HepG2 (cell line): ENCODE data around the gene LMNA. TPM values are rescaled to one million over a fixed set of nuclear protein-coding genes. Genes with fewer than 3 reads are reported as not detected.

Experiments used
- AHDC1 ChIP-seq: sonication (generic); formaldehyde crosslinking; IDR thresholded peaks from 2 replicates; pipeline ENCODE4 v1.5.1; 2020; ENCODE audit warnings: mild to moderate bottlenecking, missing genetic modification reagents, borderline replicate concordance
- ATF7-NPFF ChIP-seq: sonication (generic); formaldehyde crosslinking; IDR thresholded peaks from 2 replicates; pipeline ENCODE4 v1.8.1; 2023; ENCODE audit warnings: mild to moderate bottlenecking, low read depth, missing genetic modification reagents, moderate library complexity
- BCL6 ChIP-seq: IDR thresholded peaks from 2 replicates; pipeline ENCODE4 v1.6.1; 2016; ENCODE audit warnings: missing genetic modification reagents, missing compliant biosample characterization
- CREB1 ChIP-seq, 2 experiments: fragments of 450-650 bp in 1 of 2; IDR thresholded peaks; 2 replicates each; pipeline ENCODE4 v1.6.1; 2016 to 2017; ENCODE audit warnings: control low read depth in 1 of 2, mild to moderate bottlenecking in 1 of 2, missing compliant biosample characterization in 1 of 2, missing genetic modification characterization in 1 of 2
- DPF2 ChIP-seq: sonication (generic); formaldehyde crosslinking; IDR thresholded peaks from 2 replicates; pipeline ENCODE4 v1.4.0; 2020; ENCODE audit warnings: mild to moderate bottlenecking, low read depth, missing genetic modification reagents, borderline replicate concordance
- GABPA ChIP-seq, 2 experiments: IDR thresholded peaks; 2 replicates each; pipeline ENCODE4 v1.6.1; 2011 to 2016; ENCODE audit warnings: low read depth in 2 of 2, low read length in 1 of 2, missing biosample characterization in 1 of 2, missing genetic modification characterization in 1 of 2
- HNF4A ChIP-seq: sonication (generic); formaldehyde crosslinking; IDR thresholded peaks from 2 replicates; pipeline ENCODE4 v1.4.0; 2020; ENCODE audit warnings: missing genetic modification reagents
- KAT8 ChIP-seq: IDR thresholded peaks from 2 replicates; pipeline ENCODE4 v1.6.1; 2016; ENCODE audit warnings: missing genetic modification reagents, missing compliant biosample characterization
- MXD4 ChIP-seq: IDR thresholded peaks from 2 replicates; pipeline ENCODE4 v1.6.1; 2016; ENCODE audit warnings: mild to moderate bottlenecking, missing biosample characterization, missing genetic modification reagents
- NFKB2 ChIP-seq: sonication (generic); formaldehyde crosslinking; IDR thresholded peaks from 2 replicates; pipeline ENCODE4 v1.4.0; 2020; ENCODE audit warnings: missing genetic modification reagents, borderline replicate concordance
- PITX1 ChIP-seq: sonication (generic); formaldehyde crosslinking; IDR thresholded peaks from 2 replicates; pipeline ENCODE4 v1.5.1; 2020; ENCODE audit warnings: mild to moderate bottlenecking, missing genetic modification reagents
- POLR2G ChIP-seq: fragments of 200-400 bp; formaldehyde crosslinking; IDR thresholded peaks from 2 replicates; pipeline ENCODE4 v1.6.1; 2018; ENCODE audit warnings: mild to moderate bottlenecking, low read depth, low read length, moderate library complexity
- RXRA ChIP-seq: sonication (generic); formaldehyde crosslinking; IDR thresholded peaks from 2 replicates; pipeline ENCODE4 v1.5.1; 2020; ENCODE audit warnings: missing genetic modification reagents
- SALL2 ChIP-seq: sonication (generic); formaldehyde crosslinking; IDR thresholded peaks from 2 replicates; pipeline ENCODE4 v1.8.1; 2023; ENCODE audit warnings: mild to moderate bottlenecking, missing genetic modification reagents, inconsistent platforms
- SRY ChIP-seq: sonication (generic); formaldehyde crosslinking; IDR thresholded peaks from 2 replicates; pipeline ENCODE4 v1.8.0; 2022; ENCODE audit warnings: mild to moderate bottlenecking, missing genetic modification reagents
- ZNF383 ChIP-seq: sonication (generic); formaldehyde crosslinking; IDR thresholded peaks from 2 replicates; pipeline ENCODE4 v1.4.0; 2020; ENCODE audit warnings: missing genetic modification reagents, mild to moderate bottlenecking, borderline replicate concordance
- ZNF644 ChIP-seq: IDR thresholded peaks from 2 replicates; pipeline ENCODE4 v1.6.1; 2016; ENCODE audit warnings: low read depth
- polyA plus RNA-seq, 8 experiments: library from polyadenylated mRNA; depleted of rRNA in 3 of 8; stranded (reverse) in 7 of 8; unstranded in 1 of 8; fragments of >200 nt; fragmentation: Illumina TruSeq in 4 of 8; extraction: Trizol in 4 of 8; gene quantifications; 2 replicates each; pipeline versions ENCODE4 v1.2.1 to v1.2.3, GENCODE V29; 2011 to 2016; ENCODE audit warnings: low read depth in 4 of 8, missing spikeins in 1 of 8, mixed read lengths in 1 of 8; ENCODE audit not compliant: insufficient read depth in 1 of 8
- total RNA-seq, 5 experiments: library from RNA; depleted of rRNA; stranded (reverse); fragments of >200 nt; fragmentation: Illumina TruSeq; extraction: Trizol; gene quantifications; 2 replicates each; pipeline ENCODE4 v1.2.3, GENCODE V29; 2016; ENCODE audit warnings: low read depth in 1 of 5
- TF ChIP-seq, protein P1 (sequence below): sonication (generic); formaldehyde crosslinking; conservative IDR thresholded peaks from 2 replicates; pipeline ENCODE4 v1.4.0; 2020; ENCODE audit warnings: mild to moderate bottlenecking, missing genetic modification reagents, moderate library complexity
- TF ChIP-seq, protein P2 (sequence below): sonication (generic); IDR thresholded peaks from 2 replicates; pipeline ENCODE4 v1.6.1; 2016; ENCODE audit warnings: low read depth, borderline replicate concordance

Gene LMNA
- total and polyA plus RNA-seq, 2 of the 13 experiments (the other 11 are each of a cell fraction or from before 2014, with no cell fraction given) = 107 to 225 TPM

DNA sequence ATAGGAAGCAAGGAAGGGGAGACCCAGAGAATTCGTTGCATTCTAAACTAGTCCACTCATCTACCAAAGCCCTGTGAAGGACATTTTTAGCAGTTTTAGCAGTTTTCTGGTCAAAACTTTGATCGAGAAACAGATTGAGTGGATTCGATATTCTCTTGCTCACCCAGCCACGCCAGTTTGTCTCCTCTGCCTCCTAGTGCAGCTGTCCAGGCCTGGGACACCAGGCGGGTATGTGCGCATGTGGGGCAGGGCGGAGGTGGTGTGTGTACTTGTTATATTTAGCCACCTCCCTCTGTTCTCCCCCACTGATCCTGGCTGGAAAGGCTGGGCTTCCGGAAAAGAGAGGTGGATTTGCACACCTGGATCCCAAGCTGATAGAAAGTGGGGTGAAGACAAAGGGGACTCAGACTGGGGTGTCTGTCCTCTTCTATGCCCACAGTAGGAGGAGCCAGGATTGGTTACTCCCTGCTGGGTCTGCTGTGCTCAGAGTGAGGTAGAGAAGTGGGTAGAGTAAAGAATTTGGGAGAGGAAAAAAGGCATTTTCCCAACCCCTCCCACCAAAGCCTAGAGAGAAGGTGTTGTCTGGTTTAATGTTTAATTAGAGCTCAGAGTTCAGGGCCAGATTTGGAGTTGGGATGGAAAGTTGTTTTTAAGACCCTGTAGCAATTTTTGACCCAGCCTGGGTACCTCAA, 3.8 kb downstream of the LMNA start (continued):
- TF ChIP-seq AHDC1 (CRISPR knock-in tag) = no peak; the same call in 1 of the 2 replicates
- TF ChIP-seq CREB1 (IDR thresholded peaks at IDR 0.05) = no peak
- TF ChIP-seq CREB1 (CRISPR knock-in tag; IDR thresholded peaks at IDR 0.05) = no peak
- no peak for TF ChIP-seq ZNF383 (CRISPR knock-in tag)
- TF ChIP-seq POLR2G = peak; percentile 68
- TF ChIP-seq, protein P1, sequence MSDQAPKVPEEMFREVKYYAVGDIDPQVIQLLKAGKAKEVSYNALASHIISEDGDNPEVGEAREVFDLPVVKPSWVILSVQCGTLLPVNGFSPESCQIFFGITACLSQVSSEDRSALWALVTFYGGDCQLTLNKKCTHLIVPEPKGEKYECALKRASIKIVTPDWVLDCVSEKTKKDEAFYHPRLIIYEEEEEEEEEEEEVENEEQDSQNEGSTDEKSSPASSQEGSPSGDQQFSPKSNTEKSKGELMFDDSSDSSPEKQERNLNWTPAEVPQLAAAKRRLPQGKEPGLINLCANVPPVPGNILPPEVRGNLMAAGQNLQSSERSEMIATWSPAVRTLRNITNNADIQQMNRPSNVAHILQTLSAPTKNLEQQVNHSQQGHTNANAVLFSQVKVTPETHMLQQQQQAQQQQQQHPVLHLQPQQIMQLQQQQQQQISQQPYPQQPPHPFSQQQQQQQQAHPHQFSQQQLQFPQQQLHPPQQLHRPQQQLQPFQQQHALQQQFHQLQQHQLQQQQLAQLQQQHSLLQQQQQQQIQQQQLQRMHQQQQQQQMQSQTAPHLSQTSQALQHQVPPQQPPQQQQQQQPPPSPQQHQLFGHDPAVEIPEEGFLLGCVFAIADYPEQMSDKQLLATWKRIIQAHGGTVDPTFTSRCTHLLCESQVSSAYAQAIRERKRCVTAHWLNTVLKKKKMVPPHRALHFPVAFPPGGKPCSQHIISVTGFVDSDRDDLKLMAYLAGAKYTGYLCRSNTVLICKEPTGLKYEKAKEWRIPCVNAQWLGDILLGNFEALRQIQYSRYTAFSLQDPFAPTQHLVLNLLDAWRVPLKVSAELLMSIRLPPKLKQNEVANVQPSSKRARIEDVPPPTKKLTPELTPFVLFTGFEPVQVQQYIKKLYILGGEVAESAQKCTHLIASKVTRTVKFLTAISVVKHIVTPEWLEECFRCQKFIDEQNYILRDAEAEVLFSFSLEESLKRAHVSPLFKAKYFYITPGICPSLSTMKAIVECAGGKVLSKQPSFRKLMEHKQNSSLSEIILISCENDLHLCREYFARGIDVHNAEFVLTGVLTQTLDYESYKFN (CRISPR knock-in tag) = peak; percentile 90
- peak; percentile 58 for TF ChIP-seq PITX1 (CRISPR knock-in tag)
- TF ChIP-seq SALL2 = no peak
- peak; percentile 57 for TF ChIP-seq MXD4 (CRISPR knock-in tag)
- TF ChIP-seq, protein P2, sequence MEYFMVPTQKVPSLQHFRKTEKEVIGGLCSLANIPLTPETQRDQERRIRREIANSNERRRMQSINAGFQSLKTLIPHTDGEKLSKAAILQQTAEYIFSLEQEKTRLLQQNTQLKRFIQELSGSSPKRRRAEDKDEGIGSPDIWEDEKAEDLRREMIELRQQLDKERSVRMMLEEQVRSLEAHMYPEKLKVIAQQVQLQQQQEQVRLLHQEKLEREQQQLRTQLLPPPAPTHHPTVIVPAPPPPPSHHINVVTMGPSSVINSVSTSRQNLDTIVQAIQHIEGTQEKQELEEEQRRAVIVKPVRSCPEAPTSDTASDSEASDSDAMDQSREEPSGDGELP = peak; percentile 42; the same call in 1 of the 2 replicates
- TF ChIP-seq HNF4A (CRISPR knock-in tag) = peak; percentile 54
- TF ChIP-seq RXRA (CRISPR knock-in tag) = peak; percentile 50; the same call in 1 of the 2 replicates
- peak; percentile 43; the same call in 1 of the 2 replicates for TF ChIP-seq NFKB2 (CRISPR knock-in tag)
- peak; percentile 24; the same call in 1 of the 2 replicates for TF ChIP-seq ATF7-NPFF (CRISPR knock-in tag)
- no peak for TF ChIP-seq GABPA (IDR thresholded peaks at IDR 0.05; ENCODE audit: low read depth, low read length)
- peak; percentile 43 for TF ChIP-seq GABPA (CRISPR knock-in tag; IDR thresholded peaks at IDR 0.05; ENCODE audit: low read depth)
- TF ChIP-seq KAT8 (CRISPR knock-in tag) = peak; percentile 43; the same call in 1 of the 2 replicates
- peak; percentile 50; the same call in 1 of the 2 replicates for TF ChIP-seq SRY (CRISPR knock-in tag)
- no peak for TF ChIP-seq ZNF644 (CRISPR knock-in tag)
- TF ChIP-seq BCL6 (CRISPR knock-in tag) = peak; percentile 12; the same call in 1 of the 2 replicates
- TF ChIP-seq DPF2 (CRISPR knock-in tag) = 0 out of 2 replicates have a peak, but pooled peaks have one; percentile 37
